Measurements from ENCODE around the gene FRMD8. TPM values are rescaled to one million over a fixed set of nuclear protein-coding genes. Genes with fewer than 3 reads are reported as not detected.

Gene FRMD8
- total and polyA plus RNA-seq, 9 of the 15 experiments (the other 6 are each of a cell fraction or from before 2014, with no cell fraction given) = 4.5 to 54.5 (median 15.8) TPM

DNA sequence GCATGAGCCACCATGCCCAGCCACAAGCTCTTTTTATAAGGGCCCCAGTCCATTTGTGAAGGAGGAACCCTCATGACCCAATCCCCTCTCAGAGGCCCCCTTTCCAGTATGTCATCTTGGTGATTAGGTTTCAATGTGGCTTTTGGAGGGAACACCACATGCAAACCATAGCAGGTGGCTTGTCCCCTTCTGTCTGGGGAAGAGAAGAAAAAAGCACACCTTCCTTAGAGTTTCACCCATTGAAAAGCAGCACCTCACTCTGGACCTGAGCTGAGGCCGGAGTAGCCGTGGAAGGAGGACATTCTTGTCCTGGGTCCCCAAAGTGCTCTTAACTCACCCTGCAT, 61.6 kb downstream of the FRMD8 start:
- no peak for FAIRE-seq
- Histone ChIP-seq H3K79me2 (ENCODE audit: control insufficient read depth, insufficient read depth, low read length) (peaks cover 6% of the 10 kb centered on the region; the same call in 2 of the 3 replicates), H2AFZ (ENCODE audit: low read depth, low read length) (no peak overlapping the region), H3K36me3 (ENCODE audit: control insufficient read depth, insufficient read depth, low read length) (peaks cover 28% of the 10 kb centered on the region; the same call in 2 of the 3 replicates), H3K27ac (ENCODE audit: extremely low read depth, low read depth, low read length) (peak overlapping the region; percentile 64), H3K4me2 (ENCODE audit: insufficient read depth, low read length) (no peak overlapping the region), H3K27me3 (ENCODE audit: control insufficient read depth in 2 of 2, insufficient read depth in 2 of 2, low read length in 2 of 2) (no peaks in the 10 kb centered on the region), H3K4me3 (no peak overlapping the region), H4K20me1 (replicated peaks; ENCODE audit: control insufficient read depth, insufficient read depth, low read length) (peaks cover 11% of the 10 kb centered on the region; the same call in 1 of the 2 replicates), H3K9me3 (replicated peaks; ENCODE audit: control insufficient read depth, insufficient read depth, low read depth, low read length) (no peaks in the 10 kb centered on the region), H3K9me1 (ENCODE audit: control insufficient read depth, insufficient read depth, low read length) (no peaks in the 10 kb centered on the region), H3K9ac (ENCODE audit: insufficient read depth in 1 of 2, low read depth in 2 of 2, low read length in 2 of 2) (peak overlapping the region; percentile 32 to 83; a peak in 1 of 4 replicates), H3K4me1 (replicated peaks in 1 of 2; ENCODE audit: control insufficient read depth in 2 of 2, insufficient read depth in 2 of 2, low read length in 2 of 2) (peaks cover 19 to 51% of the 10 kb centered on the region in 2 experiments; a peak in 4 of 5 replicates)
- in situ Hi-C loops (cut with MboI) (no loop called here), intact Hi-C loops (cut with micrococcal nuclease) (no loop called here)
- TF ChIP-seq, protein P1, sequence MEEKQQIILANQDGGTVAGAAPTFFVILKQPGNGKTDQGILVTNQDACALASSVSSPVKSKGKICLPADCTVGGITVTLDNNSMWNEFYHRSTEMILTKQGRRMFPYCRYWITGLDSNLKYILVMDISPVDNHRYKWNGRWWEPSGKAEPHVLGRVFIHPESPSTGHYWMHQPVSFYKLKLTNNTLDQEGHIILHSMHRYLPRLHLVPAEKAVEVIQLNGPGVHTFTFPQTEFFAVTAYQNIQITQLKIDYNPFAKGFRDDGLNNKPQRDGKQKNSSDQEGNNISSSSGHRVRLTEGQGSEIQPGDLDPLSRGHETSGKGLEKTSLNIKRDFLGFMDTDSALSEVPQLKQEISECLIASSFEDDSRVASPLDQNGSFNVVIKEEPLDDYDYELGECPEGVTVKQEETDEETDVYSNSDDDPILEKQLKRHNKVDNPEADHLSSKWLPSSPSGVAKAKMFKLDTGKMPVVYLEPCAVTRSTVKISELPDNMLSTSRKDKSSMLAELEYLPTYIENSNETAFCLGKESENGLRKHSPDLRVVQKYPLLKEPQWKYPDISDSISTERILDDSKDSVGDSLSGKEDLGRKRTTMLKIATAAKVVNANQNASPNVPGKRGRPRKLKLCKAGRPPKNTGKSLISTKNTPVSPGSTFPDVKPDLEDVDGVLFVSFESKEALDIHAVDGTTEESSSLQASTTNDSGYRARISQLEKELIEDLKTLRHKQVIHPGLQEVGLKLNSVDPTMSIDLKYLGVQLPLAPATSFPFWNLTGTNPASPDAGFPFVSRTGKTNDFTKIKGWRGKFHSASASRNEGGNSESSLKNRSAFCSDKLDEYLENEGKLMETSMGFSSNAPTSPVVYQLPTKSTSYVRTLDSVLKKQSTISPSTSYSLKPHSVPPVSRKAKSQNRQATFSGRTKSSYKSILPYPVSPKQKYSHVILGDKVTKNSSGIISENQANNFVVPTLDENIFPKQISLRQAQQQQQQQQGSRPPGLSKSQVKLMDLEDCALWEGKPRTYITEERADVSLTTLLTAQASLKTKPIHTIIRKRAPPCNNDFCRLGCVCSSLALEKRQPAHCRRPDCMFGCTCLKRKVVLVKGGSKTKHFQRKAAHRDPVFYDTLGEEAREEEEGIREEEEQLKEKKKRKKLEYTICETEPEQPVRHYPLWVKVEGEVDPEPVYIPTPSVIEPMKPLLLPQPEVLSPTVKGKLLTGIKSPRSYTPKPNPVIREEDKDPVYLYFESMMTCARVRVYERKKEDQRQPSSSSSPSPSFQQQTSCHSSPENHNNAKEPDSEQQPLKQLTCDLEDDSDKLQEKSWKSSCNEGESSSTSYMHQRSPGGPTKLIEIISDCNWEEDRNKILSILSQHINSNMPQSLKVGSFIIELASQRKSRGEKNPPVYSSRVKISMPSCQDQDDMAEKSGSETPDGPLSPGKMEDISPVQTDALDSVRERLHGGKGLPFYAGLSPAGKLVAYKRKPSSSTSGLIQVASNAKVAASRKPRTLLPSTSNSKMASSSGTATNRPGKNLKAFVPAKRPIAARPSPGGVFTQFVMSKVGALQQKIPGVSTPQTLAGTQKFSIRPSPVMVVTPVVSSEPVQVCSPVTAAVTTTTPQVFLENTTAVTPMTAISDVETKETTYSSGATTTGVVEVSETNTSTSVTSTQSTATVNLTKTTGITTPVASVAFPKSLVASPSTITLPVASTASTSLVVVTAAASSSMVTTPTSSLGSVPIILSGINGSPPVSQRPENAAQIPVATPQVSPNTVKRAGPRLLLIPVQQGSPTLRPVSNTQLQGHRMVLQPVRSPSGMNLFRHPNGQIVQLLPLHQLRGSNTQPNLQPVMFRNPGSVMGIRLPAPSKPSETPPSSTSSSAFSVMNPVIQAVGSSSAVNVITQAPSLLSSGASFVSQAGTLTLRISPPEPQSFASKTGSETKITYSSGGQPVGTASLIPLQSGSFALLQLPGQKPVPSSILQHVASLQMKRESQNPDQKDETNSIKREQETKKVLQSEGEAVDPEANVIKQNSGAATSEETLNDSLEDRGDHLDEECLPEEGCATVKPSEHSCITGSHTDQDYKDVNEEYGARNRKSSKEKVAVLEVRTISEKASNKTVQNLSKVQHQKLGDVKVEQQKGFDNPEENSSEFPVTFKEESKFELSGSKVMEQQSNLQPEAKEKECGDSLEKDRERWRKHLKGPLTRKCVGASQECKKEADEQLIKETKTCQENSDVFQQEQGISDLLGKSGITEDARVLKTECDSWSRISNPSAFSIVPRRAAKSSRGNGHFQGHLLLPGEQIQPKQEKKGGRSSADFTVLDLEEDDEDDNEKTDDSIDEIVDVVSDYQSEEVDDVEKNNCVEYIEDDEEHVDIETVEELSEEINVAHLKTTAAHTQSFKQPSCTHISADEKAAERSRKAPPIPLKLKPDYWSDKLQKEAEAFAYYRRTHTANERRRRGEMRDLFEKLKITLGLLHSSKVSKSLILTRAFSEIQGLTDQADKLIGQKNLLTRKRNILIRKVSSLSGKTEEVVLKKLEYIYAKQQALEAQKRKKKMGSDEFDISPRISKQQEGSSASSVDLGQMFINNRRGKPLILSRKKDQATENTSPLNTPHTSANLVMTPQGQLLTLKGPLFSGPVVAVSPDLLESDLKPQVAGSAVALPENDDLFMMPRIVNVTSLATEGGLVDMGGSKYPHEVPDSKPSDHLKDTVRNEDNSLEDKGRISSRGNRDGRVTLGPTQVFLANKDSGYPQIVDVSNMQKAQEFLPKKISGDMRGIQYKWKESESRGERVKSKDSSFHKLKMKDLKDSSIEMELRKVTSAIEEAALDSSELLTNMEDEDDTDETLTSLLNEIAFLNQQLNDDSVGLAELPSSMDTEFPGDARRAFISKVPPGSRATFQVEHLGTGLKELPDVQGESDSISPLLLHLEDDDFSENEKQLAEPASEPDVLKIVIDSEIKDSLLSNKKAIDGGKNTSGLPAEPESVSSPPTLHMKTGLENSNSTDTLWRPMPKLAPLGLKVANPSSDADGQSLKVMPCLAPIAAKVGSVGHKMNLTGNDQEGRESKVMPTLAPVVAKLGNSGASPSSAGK (IDR thresholded peaks at IDR 0.05) = peak; percentile 55
- TF ChIP-seq TEAD1 (CRISPR knock-in tag; IDR thresholded peaks at IDR 0.05) = no peak
- 94% methylated on average over 2 of the region's 2 CpGs for WGBS (ENCODE audit: insufficient coverage, low coverage, missing lambda C conversion rate)
- no TSS peak for BruUV-seq (replicated peaks)
- CTCF ChIA-PET (ENCODE audit: low intra/inter-chr PET ratio) = no interaction called here
- ATAC-seq = no peak
- POLR2A ChIA-PET = interaction anchor here (0.6 to 12.0 kb wide), 7 partner anchors 8 to 56 kb away, joined by 3 to 309 read pairs (median 12); partner anchors contain the start of genes MALAT1 and NEAT1
- no peak for DNase-seq (ENCODE audit: extremely low read depth in 1 of 4, low spot score in 3 of 4)

All from K562 (cell line).